SH-SY5Y (cell line): ENCODE results near the gene IL31RA.

Experiments
- GATA2 ChIP-seq: IDR thresholded peaks from 2 replicates; pipeline ENCODE4 v1.6.1; 2011; ENCODE audit warnings: mild to moderate bottlenecking, low read depth, low read length
- GATA3 ChIP-seq: IDR thresholded peaks from 2 replicates; pipeline ENCODE4 v1.6.1; 2011; ENCODE audit warnings: low read depth, mild to moderate bottlenecking, low read length, moderate library complexity

GRCh38 chr5:55959208-55959607, 108.1 kb downstream of the IL31RA start:
- TF ChIP-seq GATA3 (no peak), GATA2 (no peak)
